SW480 (cell line): Measurements from ENCODE around the gene PCID2.

Experiments
- DNase-seq: peaks from one replicate; pipeline ENCODE4 v3.0.0-alpha.2; 2016; ENCODE audit warnings: low spot score

PCID2 gene

GRCh38 chr13:113187263-113187669, 21.2 kb downstream of the PCID2 start:
- peak; percentile 97 for DNase-seq

GRCh38 chr13:113186061-113186900, 22.2 kb downstream of the PCID2 start:
- DNase-seq: no peak

- DNase-seq: no peak
Observed at GRCh38 chr13:113184568-113185440, 23.7 kb downstream of the PCID2 start.

DNA sequence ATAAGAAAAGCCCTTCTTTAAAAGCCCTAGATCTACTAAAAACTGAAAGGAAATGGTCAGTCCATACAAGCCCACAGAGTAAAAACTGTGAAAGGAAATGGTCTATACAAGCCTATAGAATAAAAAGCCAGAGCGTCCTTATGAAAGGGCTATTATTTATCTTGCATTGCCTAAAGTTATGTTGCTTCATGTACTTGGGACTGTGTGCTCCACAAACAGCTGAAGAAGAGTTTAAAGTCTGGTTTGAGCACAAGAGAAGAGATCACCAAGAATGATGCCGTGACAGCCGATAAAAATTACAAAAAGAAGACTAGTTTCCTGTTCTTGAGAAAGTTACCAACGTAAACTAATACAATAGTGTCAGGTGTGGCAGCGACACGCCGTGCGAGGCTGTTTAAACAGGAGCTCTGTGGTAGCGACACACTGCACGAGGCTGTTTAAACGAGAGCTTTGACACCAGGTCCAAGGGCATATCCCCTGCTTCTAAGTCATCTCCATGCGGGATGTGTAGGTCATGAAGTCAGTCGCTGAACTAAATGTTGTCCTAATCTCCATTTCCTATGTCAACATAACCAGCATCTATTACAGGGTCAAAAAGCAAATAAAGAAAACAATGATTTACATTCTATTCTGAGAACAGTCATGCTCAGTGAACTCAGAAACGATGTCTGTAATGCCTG, 24.9 kb downstream of the PCID2 start:
- no peak for DNase-seq

- no peak for DNase-seq
Observed at GRCh38 chr13:113182046-113182445, 26.4 kb downstream of the PCID2 start.

GRCh38 chr13:113179374-113180230, 28.9 kb downstream of the PCID2 start:
- no peak for DNase-seq

GRCh38 chr13:113178896-113179167, 29.6 kb downstream of the PCID2 start:
- DNase-seq: no peak

- no peak for DNase-seq
Observed at GRCh38 chr13:113178070-113178895, 30.2 kb downstream of the PCID2 start.

- DNase-seq: no peak
Observed at GRCh38 chr13:113176822-113177221, 31.6 kb downstream of the PCID2 start.

DNA sequence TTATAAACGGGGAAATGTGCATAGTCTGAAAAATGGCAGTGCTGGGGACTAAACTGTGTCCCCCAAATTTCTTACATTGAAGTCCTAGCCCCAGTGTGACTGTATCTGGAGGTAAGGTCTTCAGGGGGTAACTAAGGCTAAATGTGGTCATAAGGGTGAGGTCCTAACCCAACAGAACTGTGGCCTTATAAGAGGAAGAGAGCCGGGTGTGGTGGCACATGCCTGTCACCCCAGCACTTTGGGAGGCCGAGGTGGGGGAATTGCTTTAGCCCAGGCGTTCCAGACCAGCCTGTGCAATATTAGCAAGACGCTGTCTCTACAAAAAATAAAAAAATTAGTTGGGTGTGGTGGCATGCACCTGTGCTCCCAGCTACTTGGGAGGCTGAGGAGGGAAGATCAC, 32.2 kb downstream of the PCID2 start:
- no peak for DNase-seq

DNA sequence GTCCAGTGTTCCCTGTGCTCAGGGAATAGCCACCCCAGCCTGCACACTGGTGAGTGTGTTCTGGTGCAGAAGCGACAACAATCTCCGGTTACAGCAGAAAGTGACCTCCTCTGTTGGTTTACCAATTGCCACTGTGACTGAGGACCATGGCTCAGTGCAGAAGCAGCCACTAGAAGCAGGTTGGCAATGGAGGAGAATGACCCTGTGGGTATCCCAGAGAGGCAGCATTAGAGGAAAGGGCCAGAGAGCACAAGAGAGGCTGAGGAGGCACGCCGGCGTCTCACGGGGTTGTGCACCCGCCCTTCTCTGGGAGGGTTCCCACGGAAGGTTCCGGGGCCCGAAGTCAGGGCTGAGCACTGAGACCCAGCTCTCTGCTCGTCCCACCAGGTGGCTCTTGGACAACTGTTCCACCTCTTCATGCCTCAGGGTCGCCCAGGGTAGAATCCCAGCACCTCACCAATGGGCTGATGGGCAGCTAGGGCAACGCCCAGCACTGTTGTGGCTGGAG, 36.0 kb downstream of the PCID2 start:
- no peak for DNase-seq

GRCh38 chr13:113171250-113172125, 37.0 kb downstream of the PCID2 start:
- DNase-seq: no peak

DNA sequence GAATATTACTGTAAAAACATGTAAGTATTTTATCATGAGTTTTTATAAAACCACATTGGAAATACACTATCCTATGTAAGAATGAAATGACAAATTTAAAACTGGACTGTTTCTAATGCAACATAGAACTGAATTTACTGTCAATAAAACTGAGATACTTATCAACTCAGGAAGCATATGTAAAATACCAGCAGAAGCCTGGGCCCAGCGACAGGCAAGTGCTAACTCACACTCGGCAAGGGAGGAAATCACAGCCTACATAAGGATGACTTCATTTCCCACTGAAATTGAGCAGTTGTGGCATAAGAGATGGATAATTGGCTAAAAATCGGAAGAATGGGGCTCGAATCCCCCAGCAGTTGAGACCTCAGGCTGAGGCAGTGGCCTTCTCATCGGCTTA, 38.0 kb downstream of the PCID2 start:
- no peak for DNase-seq

DNA sequence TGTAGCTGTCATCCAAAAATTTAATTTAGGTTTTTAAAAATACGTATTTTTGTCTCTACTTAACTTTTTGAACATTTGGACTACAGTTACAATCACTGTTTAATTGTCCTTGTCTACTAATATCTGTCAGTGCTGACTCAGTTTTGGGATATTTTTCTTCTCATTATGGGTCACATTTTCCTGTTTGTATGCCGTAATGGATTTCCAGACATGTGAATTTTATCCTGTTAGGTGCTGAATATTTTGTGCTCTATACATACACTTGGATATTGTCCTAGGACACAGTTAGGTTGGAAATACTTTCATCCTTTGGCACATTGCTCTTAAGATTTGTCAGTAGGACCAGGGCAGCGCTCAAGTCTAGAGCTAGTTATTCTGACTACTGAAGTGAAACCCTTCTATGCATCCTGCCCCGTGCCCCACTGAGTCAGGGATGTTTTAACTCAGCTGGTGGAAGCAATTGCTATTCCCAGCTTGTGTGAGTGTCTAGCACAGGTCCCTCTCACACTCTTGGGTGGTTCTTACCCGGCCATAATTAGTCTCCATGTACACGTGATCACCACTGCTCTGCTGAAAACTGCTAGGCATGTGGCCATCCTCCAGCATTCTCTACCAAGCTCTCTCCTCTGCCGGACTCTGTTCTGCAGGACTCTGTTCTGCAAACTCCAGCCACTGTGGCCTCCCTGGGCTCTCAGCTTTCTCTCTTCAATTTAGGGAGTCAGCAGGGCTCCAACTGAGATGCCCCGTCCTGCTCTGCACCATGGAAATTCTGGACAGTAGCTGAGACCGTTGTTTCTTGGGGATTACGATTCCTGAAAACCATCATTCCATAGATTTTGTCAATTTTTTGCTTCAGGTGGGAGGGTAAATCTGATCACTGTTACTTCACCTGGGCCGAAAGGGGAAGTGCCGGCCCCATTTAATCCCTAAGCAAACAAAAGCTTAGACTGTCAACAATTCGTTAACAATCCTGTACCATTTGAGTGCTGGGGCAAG, 38.9 kb downstream of the PCID2 start:
- DNase-seq: no peak

GRCh38 chr13:113168211-113168610, 40.3 kb downstream of the PCID2 start:
- no peak for DNase-seq

DNA sequence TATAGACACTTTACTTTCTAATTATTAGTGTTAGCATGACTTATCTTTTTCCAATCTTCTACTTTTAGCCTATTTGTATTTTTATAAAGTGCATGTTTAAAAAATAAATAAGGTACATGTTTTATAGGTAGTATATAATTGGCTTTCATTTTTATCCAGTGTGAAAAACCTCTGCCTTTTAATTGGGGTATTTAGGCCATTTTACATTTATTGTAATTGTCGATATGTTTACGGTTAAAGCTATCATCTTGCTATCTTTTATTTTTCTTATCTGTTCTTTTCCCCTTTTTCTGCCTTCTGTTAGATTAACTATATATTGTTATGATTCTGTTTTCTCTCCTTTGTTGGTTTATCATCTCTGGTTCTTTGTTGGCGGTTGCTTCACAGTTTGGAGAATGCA, 40.9 kb downstream of the PCID2 start:
- no peak for DNase-seq

GRCh38 chr13:113167155-113167554, 41.3 kb downstream of the PCID2 start:
- no peak for DNase-seq

DNA sequence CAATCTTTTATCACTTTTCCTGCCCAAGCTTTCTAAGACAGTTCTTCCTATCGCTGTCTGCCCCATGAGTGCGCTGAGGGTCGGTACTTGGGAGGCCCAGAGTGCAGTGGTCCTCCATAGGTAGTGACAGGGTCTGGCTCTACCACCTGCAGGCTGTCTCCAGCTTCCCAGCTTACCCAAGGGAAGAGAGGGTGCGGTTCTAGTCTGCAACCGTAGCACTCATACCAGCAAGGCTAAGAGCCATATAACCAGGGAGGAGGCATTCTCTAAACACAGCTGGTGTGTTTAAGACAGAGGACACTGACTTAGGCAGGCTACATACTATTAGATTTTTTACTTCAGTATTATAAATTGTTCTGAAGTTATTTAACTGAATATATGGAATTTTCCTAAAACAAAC, 41.8 kb downstream of the PCID2 start:
- DNase-seq: no peak
